Activated CD4-positive, alpha-beta T cell treated with anti-CD3 and anti-CD28 coated beads, Interleukin-2, Interleukin-4, amounts not matched to agents 100 ng/mL and 50 ng/mL, durations not matched to agents 16 hours and 8 hours (primary cell): Measurements from ENCODE around the gene DSN1.
A peak's percentile ranks its signal among the peaks of the same experiment; 100 is the strongest.

Experiments used
- DNase-seq: peaks from one replicate; pipeline ENCODE4 v3.0.0-alpha.2; 2020; ENCODE audit warnings: low spot score

The DSN1 gene

GRCh38 chr20:36795691-36796090 lies 22.1 kb upstream of the DSN1 start:
- DNase-seq, result no peak

GRCh38 chr20:36794116-36794474 lies 20.5 kb upstream of the DSN1 start:
- DNase-seq, result no peak

- no peak for DNase-seq
Measured at GRCh38 chr20:36793294-36794115, 19.9 kb upstream of the DSN1 start.

- peak; percentile 11 for DNase-seq
Measured at GRCh38 chr20:36792422-36792821, 18.9 kb upstream of the DSN1 start.

GRCh38 chr20:36791862-36792261 lies 18.3 kb upstream of the DSN1 start:
- no peak for DNase-seq

GRCh38 chr20:36786663-36787062 lies 13.1 kb upstream of the DSN1 start:
- DNase-seq, result no peak

- no peak for DNase-seq
Measured at GRCh38 chr20:36786246-36786645, 12.7 kb upstream of the DSN1 start.

GRCh38 chr20:36785308-36785707 lies 11.7 kb upstream of the DSN1 start:
- no peak for DNase-seq

GRCh38 chr20:36784900-36785299 lies 11.3 kb upstream of the DSN1 start:
- no peak for DNase-seq

- no peak for DNase-seq
Measured at GRCh38 chr20:36784116-36784515, 10.6 kb upstream of the DSN1 start.

- DNase-seq, result no peak
Measured at GRCh38 chr20:36779656-36780025, 6.1 kb upstream of the DSN1 start.

- no peak for DNase-seq
Measured at GRCh38 chr20:36778831-36779655, 5.5 kb upstream of the DSN1 start.

GRCh38 chr20:36777576-36777975 lies 4.0 kb upstream of the DSN1 start:
- no peak for DNase-seq

- DNase-seq, result no peak
Measured at GRCh38 chr20:36777167-36777566, 3.6 kb upstream of the DSN1 start.

GRCh38 chr20:36775826-36776225 lies 2.3 kb upstream of the DSN1 start:
- DNase-seq, result no peak

- DNase-seq, result no peak
Measured at GRCh38 chr20:36775196-36775595, 1.6 kb upstream of the DSN1 start.

GRCh38 chr20:36773107-36773596 lies 411 bp downstream of the DSN1 start:
- DNase-seq, result no peak

GRCh38 chr20:36770680-36771079 lies 2.9 kb downstream of the DSN1 start:
- no peak for DNase-seq

- no peak for DNase-seq
Measured at GRCh38 chr20:36768768-36769430, 4.7 kb downstream of the DSN1 start.

GRCh38 chr20:36761125-36761524 lies 12.4 kb downstream of the DSN1 start:
- DNase-seq, result no peak

GRCh38 chr20:36760647-36761046 lies 12.9 kb downstream of the DSN1 start:
- DNase-seq, result no peak

- no peak for DNase-seq
Measured at GRCh38 chr20:36758276-36758675, 15.3 kb downstream of the DSN1 start.

- no peak for DNase-seq
Measured at GRCh38 chr20:36756496-36756895, 17.1 kb downstream of the DSN1 start.
